Vagina (tissue), 2 donors: ENCODE results near the gene SLC19A1.

Experiments
- POLR2AphosphoS5 ChIP-seq, 2 donors: sonication (generic); formaldehyde crosslinking; IDR thresholded peaks; one replicate each; pipeline ENCODE4 v1.9.0; 2017; ENCODE audit warnings: antibody characterized with exemption in 2 of 2, mild to moderate bottlenecking in 2 of 2, low read depth in 1 of 2; ENCODE audit not compliant: insufficient read depth in 1 of 2
- TF ChIP-seq, protein P1 (sequence below), 3 experiments: fragments of 450-650 bp in 2 of 3; fragments of 200-600 bp in 1 of 3; sonication (generic) in 1 of 3; IDR thresholded peaks; one replicate each; pipeline ENCODE4 v1.5.1; 2017 to 2019; ENCODE audit warnings: antibody characterized with exemption in 3 of 3, mild to moderate bottlenecking in 2 of 3, moderate library complexity in 2 of 3

DNA sequence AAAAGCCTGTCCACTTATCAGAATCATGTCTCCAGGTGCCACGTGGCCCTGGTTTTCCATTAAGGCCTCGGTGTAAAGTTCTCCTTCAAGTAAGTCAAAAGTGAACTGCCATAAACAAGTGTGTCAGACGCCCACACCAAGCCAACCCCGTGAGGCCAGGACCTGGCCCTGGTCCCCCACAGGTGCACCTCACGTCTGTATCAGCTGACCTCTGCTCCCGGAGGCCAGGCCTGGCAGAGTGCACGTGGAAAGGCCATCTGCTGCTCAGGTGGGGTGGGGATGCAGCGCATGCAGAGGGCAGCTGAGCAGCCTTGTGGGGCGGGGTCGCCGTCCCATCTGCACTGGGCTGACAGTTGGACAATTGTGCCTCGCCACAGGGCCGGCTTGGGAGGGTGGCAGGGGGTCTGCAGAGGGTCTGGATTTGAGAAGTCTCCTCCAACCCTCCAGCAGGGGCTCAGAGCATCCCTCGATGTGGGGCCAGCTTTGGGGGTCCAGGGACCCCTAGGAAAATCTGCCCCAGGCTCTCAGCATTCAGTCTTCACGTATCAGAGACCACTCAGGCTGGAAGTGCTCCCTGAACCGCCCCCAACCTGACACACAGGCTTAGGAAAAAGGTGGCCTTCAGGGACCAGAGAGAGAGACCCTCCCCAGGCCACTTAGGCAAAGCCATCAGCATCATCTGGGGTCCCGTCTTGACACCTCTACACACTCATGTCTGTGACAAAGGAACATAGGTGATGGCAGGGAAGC lies 3.0 kb downstream of the SLC19A1 start:
- TF ChIP-seq POLR2AphosphoS5 (IDR thresholded peaks at IDR 0.05; ENCODE audit: insufficient read depth in 1 of 2, low read depth in 1 of 2) = no peak
- TF ChIP-seq, protein P1, sequence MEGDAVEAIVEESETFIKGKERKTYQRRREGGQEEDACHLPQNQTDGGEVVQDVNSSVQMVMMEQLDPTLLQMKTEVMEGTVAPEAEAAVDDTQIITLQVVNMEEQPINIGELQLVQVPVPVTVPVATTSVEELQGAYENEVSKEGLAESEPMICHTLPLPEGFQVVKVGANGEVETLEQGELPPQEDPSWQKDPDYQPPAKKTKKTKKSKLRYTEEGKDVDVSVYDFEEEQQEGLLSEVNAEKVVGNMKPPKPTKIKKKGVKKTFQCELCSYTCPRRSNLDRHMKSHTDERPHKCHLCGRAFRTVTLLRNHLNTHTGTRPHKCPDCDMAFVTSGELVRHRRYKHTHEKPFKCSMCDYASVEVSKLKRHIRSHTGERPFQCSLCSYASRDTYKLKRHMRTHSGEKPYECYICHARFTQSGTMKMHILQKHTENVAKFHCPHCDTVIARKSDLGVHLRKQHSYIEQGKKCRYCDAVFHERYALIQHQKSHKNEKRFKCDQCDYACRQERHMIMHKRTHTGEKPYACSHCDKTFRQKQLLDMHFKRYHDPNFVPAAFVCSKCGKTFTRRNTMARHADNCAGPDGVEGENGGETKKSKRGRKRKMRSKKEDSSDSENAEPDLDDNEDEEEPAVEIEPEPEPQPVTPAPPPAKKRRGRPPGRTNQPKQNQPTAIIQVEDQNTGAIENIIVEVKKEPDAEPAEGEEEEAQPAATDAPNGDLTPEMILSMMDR (IDR thresholded peaks at IDR 0.05) = no peak
